Measurements from ENCODE around the gene NPSR1. TPM values are rescaled to one million over a fixed set of nuclear protein-coding genes. Genes with fewer than 3 reads are reported as not detected.

The NPSR1 gene
- total RNA-seq, 1 experiment from 2014 or later, result not detected

DNA sequence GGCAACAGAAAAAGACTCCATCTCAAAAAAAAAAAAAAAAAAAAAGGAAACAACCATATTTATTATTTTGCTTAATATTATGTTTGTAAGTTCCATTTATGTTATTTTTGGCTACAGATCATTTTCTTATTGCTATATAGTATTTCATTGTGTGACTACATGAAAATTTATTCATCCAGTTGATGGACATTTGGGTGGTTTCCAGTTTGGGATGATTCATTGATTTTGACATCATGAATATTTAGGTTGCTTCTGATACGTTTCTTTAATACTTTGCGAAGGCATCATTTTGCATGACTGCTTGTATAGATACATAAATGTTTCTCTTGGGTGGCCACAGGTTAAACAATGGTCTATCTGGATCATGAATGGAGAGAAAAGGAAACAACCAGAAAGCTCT is 2.0 kb upstream of the NPSR1 start:
- peaks cover 3% of the 10 kb centered on the region for H3K9me3 Mint-ChIP-seq (ENCODE audit: low read depth, unreplicated experiment)
- intact Hi-C loops (cut with micrococcal nuclease; ENCODE audit: unreplicated experiment), result no loop called here
- no peak overlapping the region for H3K4me3 Mint-ChIP-seq (ENCODE audit: low read depth, unreplicated experiment)
- TF ChIP-seq, protein P1, sequence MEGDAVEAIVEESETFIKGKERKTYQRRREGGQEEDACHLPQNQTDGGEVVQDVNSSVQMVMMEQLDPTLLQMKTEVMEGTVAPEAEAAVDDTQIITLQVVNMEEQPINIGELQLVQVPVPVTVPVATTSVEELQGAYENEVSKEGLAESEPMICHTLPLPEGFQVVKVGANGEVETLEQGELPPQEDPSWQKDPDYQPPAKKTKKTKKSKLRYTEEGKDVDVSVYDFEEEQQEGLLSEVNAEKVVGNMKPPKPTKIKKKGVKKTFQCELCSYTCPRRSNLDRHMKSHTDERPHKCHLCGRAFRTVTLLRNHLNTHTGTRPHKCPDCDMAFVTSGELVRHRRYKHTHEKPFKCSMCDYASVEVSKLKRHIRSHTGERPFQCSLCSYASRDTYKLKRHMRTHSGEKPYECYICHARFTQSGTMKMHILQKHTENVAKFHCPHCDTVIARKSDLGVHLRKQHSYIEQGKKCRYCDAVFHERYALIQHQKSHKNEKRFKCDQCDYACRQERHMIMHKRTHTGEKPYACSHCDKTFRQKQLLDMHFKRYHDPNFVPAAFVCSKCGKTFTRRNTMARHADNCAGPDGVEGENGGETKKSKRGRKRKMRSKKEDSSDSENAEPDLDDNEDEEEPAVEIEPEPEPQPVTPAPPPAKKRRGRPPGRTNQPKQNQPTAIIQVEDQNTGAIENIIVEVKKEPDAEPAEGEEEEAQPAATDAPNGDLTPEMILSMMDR (IDR thresholded peaks at IDR 0.05; ENCODE audit: unreplicated experiment), result no peak
- no peaks in the 10 kb centered on the region for H3K27me3 Mint-ChIP-seq (ENCODE audit: unreplicated experiment)
- DNase-seq, result no peak
- BruUV-seq (replicated peaks), result no TSS peak
- H3K27ac Mint-ChIP-seq (ENCODE audit: unreplicated experiment), result peak overlapping the region; percentile 66
- H3K36me3 Mint-ChIP-seq (ENCODE audit: insufficient read depth, unreplicated experiment), result peaks cover 13% of the 10 kb centered on the region
- H3K4me1 Mint-ChIP-seq (ENCODE audit: low read depth, unreplicated experiment), result peaks cover 70% of the 10 kb centered on the region
- CTCF ChIA-PET, result no interaction called here

DNA sequence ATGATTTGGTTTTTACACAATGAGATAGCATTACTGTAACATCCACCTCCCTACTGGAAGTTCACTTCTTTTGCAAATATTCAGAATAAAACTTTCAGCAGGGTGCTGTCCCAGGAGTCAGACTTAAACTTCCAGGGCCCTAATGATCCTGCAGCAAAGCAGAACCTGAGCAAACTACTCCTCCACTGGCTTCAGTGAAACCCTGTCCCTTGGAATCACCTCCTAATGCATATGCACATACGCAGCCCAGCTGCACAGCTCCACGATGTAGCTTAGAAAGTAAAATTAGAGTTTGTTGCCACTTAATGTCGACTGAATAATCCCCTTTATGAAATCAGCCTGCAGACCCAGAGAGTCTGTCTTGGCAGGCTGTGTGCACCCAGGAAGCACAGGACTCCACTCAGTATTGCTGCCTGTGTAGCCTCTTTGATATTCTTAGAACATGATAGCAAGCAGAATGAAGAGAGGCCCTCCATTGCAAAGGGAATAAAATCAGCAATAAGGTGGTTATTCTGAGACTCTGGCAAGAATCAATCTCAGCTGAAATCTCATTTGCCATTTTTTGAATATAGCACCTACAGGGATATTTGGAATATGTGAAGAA is 1.6 kb downstream of the NPSR1 start:
- intact Hi-C loops (cut with micrococcal nuclease; ENCODE audit: unreplicated experiment), result no loop called here
- H3K4me3 Mint-ChIP-seq (ENCODE audit: low read depth, unreplicated experiment), result no peak overlapping the region
- TF ChIP-seq, protein P1 (IDR thresholded peaks at IDR 0.05; ENCODE audit: unreplicated experiment), result no peak
- CTCF ChIA-PET, result no interaction called here
- H3K36me3 Mint-ChIP-seq (ENCODE audit: insufficient read depth, unreplicated experiment), result peaks cover 7% of the 10 kb centered on the region
- H3K9me3 Mint-ChIP-seq (ENCODE audit: low read depth, unreplicated experiment), result peaks cover 6% of the 10 kb centered on the region
- H3K4me1 Mint-ChIP-seq (ENCODE audit: low read depth, unreplicated experiment), result peaks cover 36% of the 10 kb centered on the region
- no peaks in the 10 kb centered on the region for H3K27me3 Mint-ChIP-seq (ENCODE audit: unreplicated experiment)
- no peak overlapping the region for H3K27ac Mint-ChIP-seq (ENCODE audit: unreplicated experiment)
- BruUV-seq (replicated peaks), result no TSS peak
- no peak for DNase-seq

DNA sequence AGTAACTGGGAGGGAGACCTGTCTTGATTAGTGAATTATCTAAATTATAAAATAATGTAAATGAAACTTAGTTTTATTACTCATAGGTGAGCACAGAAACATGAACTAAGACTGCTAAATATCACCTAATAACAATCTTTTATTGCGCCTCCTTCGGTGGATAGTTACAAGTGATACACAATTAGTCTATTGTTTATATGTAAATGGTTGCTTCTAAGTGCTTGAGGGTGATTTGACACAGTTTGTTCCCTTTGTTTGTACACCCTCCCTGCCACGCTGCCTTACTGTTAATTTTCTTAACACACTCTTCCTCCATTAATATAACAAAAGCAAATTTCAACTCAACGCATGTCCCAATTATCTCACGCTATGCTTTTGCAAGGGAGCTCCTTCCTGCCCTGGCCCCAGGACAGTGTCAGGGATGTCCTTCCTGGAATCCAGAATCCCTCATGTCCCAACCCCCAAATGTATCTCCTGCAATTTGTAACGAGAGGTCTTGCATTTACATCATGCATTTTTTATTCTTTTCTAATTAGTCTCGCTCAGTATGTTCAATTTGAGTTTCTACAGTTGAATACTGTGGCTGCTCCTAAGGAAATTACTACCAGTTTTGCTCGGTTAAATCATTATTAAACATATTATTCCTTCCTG is 4.2 kb downstream of the NPSR1 start:
- no peaks in the 10 kb centered on the region for H3K27me3 Mint-ChIP-seq (ENCODE audit: unreplicated experiment)
- H3K27ac Mint-ChIP-seq (ENCODE audit: unreplicated experiment), result no peak overlapping the region
- peaks cover 3% of the 10 kb centered on the region for H3K9me3 Mint-ChIP-seq (ENCODE audit: low read depth, unreplicated experiment)
- intact Hi-C loops (cut with micrococcal nuclease; ENCODE audit: unreplicated experiment), result no loop called here
- no peak for DNase-seq
- no TSS peak for BruUV-seq (replicated peaks)
- TF ChIP-seq, protein P1 (IDR thresholded peaks at IDR 0.05; ENCODE audit: unreplicated experiment), result no peak
- no peak overlapping the region for H3K4me3 Mint-ChIP-seq (ENCODE audit: low read depth, unreplicated experiment)
- CTCF ChIA-PET, result interaction anchor here (0.6 kb wide), 1 partner anchor 277 kb away, joined by 4 read pairs; no protein-coding TSS in a partner anchor
- peaks cover 18% of the 10 kb centered on the region for H3K4me1 Mint-ChIP-seq (ENCODE audit: low read depth, unreplicated experiment)
- H3K36me3 Mint-ChIP-seq (ENCODE audit: insufficient read depth, unreplicated experiment), result no peaks in the 10 kb centered on the region

DNA sequence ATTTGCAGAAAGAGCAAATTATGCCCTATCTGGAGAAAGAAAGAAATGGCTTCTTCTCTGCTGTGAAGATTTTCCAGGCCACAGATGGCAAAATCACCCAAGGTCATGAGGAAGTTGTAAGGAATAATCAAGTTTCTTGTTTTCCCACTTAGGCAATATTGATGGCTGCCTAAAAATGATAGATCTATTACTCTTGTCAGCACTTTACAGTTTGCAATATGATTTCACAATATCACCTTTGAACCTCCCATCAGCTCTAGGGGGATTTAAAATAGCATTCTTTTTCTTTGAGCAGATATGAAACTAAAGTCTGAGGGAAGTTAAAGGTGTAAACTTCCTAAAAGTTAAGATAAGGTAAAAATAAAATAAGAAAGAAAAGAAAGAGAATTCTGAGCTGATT is 6.7 kb downstream of the NPSR1 start:
- H3K4me1 Mint-ChIP-seq (ENCODE audit: low read depth, unreplicated experiment), result peaks cover 20% of the 10 kb centered on the region

More for the DNA sequence above, 6.7 kb downstream of the NPSR1 start:
- TF ChIP-seq, protein P1 (IDR thresholded peaks at IDR 0.05; ENCODE audit: unreplicated experiment), result no peak
- DNase-seq, result no peak
- H3K4me3 Mint-ChIP-seq (ENCODE audit: low read depth, unreplicated experiment), result no peak overlapping the region
- H3K36me3 Mint-ChIP-seq (ENCODE audit: insufficient read depth, unreplicated experiment), result no peaks in the 10 kb centered on the region
- intact Hi-C loops (cut with micrococcal nuclease; ENCODE audit: unreplicated experiment), result no loop called here
- no peak overlapping the region for H3K27ac Mint-ChIP-seq (ENCODE audit: unreplicated experiment)
- no TSS peak for BruUV-seq (replicated peaks)
- no peaks in the 10 kb centered on the region for H3K27me3 Mint-ChIP-seq (ENCODE audit: unreplicated experiment)
- CTCF ChIA-PET, result no interaction called here
- peaks cover 3% of the 10 kb centered on the region for H3K9me3 Mint-ChIP-seq (ENCODE audit: low read depth, unreplicated experiment)

Measured in Calu3 (cell line).